GM12878 (cell line): ENCODE measurements around the gene DEPDC1. TPM values are rescaled to one million over a fixed set of nuclear protein-coding genes. Genes with fewer than 3 reads are reported as not detected.
A peak's percentile ranks its signal among the peaks of the same experiment; 100 is the strongest.

ENCODE experiments used
- ATAC-seq: fragments of 200-7000 bp; cut with Tn5 transposase; 3 replicates; pipeline ENCODE4 v1.9.1; 2020; ENCODE audit warnings: mild to moderate bottlenecking, moderate library complexity
- BruUV-seq: library from RNA; stranded (reverse); fragments of 400-500 nt; replicated peaks from 2 replicates; lab custom pipeline; 2021; lab: Mats Ljungman, UMichigan
- CTCF ChIA-PET: fragments of 300-600 bp; sonication (Branson Sonifier 250); formaldehyde crosslinking; extraction: SDS; loops from one replicate; lab custom pipeline; 2021; ENCODE audit warnings: inconsistent platforms; lab: Yijun Ruan, JAX
- POLR2A ChIA-PET: fragments of 350-600 bp; formaldehyde crosslinking; extraction: SDS; loops from one replicate; lab custom pipeline; 2021; ENCODE audit warnings: inconsistent platforms; lab: Charles Lee
- RAD21 ChIA-PET: fragments of 300-600 bp; sonication (Branson Sonifier 250); formaldehyde crosslinking; loops from one replicate; lab custom pipeline; 2023; ENCODE audit warnings: antibody characterized with exemption; ENCODE audit not compliant: unreplicated experiment; lab: Charles Lee
- SMC1A ChIA-PET: fragments of 300-600 bp; sonication (Branson Sonifier 250); formaldehyde crosslinking; loops from one replicate; lab custom pipeline; 2023; ENCODE audit not compliant: unreplicated experiment, uncharacterized antibody; lab: Charles Lee
- DNase-seq: peaks from one replicate; pipeline ENCODE4 v3.0.0-alpha.2; 2011; ENCODE audit warnings: low read depth, low spot score
- FAIRE-seq: peaks from 3 replicates; lab custom pipeline; 2011; peaks lifted over from hg19 to GRCh38; lab: Jason Lieb, UNC
- H2AFZ ChIP-seq: 2 replicates; pipeline ENCODE4 v1.6.0; 2011; ENCODE audit warnings: low read depth, low read length, control low read depth; ENCODE audit not compliant: control insufficient read depth
- H3K27ac ChIP-seq: 2 replicates; pipeline ENCODE4 v1.5.1; 2011; ENCODE audit warnings: control low read depth; ENCODE audit not compliant: control insufficient read depth, insufficient read depth
- H3K27me3 ChIP-seq, 2 experiments: replicated peaks in 1 of 2; 2 replicates each; pipeline versions ENCODE4 v1.6.0 to v1.6.1; 2011; ENCODE audit warnings: low read length in 1 of 2; ENCODE audit not compliant: control insufficient read depth in 2 of 2, insufficient read depth in 2 of 2
- H3K36me3 ChIP-seq, 2 experiments: 2 replicates each; pipeline ENCODE4 v1.5.1; 2011; ENCODE audit warnings: low read length in 1 of 2; ENCODE audit not compliant: control insufficient read depth in 2 of 2, insufficient read depth in 2 of 2
- H3K4me1 ChIP-seq: 2 replicates; pipeline ENCODE4 v1.6.1; 2011; ENCODE audit warnings: mild to moderate bottlenecking, low read length, moderate library complexity, mixed read lengths; ENCODE audit not compliant: control insufficient read depth, insufficient read depth
- H3K4me2 ChIP-seq: 2 replicates; pipeline ENCODE4 v1.6.0; 2011; ENCODE audit warnings: control low read depth; ENCODE audit not compliant: control insufficient read depth, insufficient read depth
- H3K4me3 ChIP-seq: fragments of 200-600 bp; sonication (generic); 2 replicates; pipeline ENCODE4 v1.5.1; 2016
- H3K79me2 ChIP-seq: 2 replicates; pipeline ENCODE4 v1.6.0; 2011; ENCODE audit warnings: low read length; ENCODE audit not compliant: control insufficient read depth, insufficient read depth
- H3K9ac ChIP-seq: 2 replicates; pipeline ENCODE4 v1.8.0; 2011; ENCODE audit warnings: low read length, control low read depth, mixed read lengths; ENCODE audit not compliant: control insufficient read depth, insufficient read depth
- H3K9me3 ChIP-seq: replicated peaks from 3 replicates; pipeline ENCODE4 v1.5.1; 2011; ENCODE audit warnings: mild to moderate bottlenecking, low read length; ENCODE audit not compliant: control insufficient read depth, insufficient read depth
- H4K20me1 ChIP-seq: 2 replicates; pipeline ENCODE4 v1.6.0; 2011; ENCODE audit not compliant: control insufficient read depth, insufficient read depth
- CREM ChIP-seq: IDR thresholded peaks from 2 replicates; pipeline ENCODE4 v1.6.1; 2014; ENCODE audit warnings: antibody characterized with exemption, low read depth
- KDM1A ChIP-seq: fragments of 200-600 bp; sonication (generic); IDR thresholded peaks from 2 replicates; pipeline ENCODE4 v1.6.1; 2016; ENCODE audit warnings: borderline replicate concordance
- POLR2AphosphoS5 ChIP-seq: IDR thresholded peaks from 2 replicates; pipeline ENCODE4 v1.6.1; 2011; ENCODE audit warnings: mild to moderate bottlenecking, low read length, inconsistent platforms
- RBBP5 ChIP-seq: fragments of 200-600 bp; sonication (generic); conservative IDR thresholded peaks from 2 replicates; pipeline ENCODE4 v1.6.1; 2016
- RUNX3 ChIP-seq: IDR thresholded peaks from 2 replicates; pipeline ENCODE4 v1.6.1; 2012; ENCODE audit warnings: low read length, inconsistent platforms
- SP1 ChIP-seq: IDR thresholded peaks from one replicate; pipeline ENCODE4 v1.6.1; 2011; ENCODE audit warnings: low read depth, low read length
- ZNF207 ChIP-seq: fragments of 450-650 bp; IDR thresholded peaks from 2 replicates; pipeline ENCODE4 v1.6.1; 2014; ENCODE audit warnings: antibody characterized with exemption, mild to moderate bottlenecking, borderline replicate concordance
- WGBS: methylation state at CpG from one replicate; pipeline ENCODE4 v1.1.6; 2016; ENCODE audit warnings: low lambda C conversion rate; ENCODE audit not compliant: insufficient replicate concordance, insufficient coverage; ENCODE audit errors: missing lambda C conversion rate; 5-methylcytosine and 5-hydroxymethylcytosine counted together
- in situ Hi-C: fragments of 300-500 bp; cut with MboI; formaldehyde crosslinking; loops from 9 replicates; pipeline ENCODE4 v1.14.3; 2018; ENCODE audit warnings: mixed read lengths
- intact Hi-C: fragments of 100-400 bp; cut with micrococcal nuclease; formaldehyde crosslinking; loops from one replicate; pipeline ENCODE4 v1.14.2; 2022; ENCODE audit not compliant: unreplicated experiment
- polyA plus RNA-seq, 11 experiments: library from polyadenylated mRNA; depleted of rRNA in 4 of 11; unstranded in 6 of 11; stranded (reverse) in 5 of 11; fragments of >200 nt; fragmentation: Nextera tagmentation in 4 of 11; fragmentation: Illumina TruSeq in 1 of 11; extraction: Ambion mirVana in 4 of 11; extraction: Trizol in 1 of 11; gene quantifications; 1 replicate in 1 of 11; 2 replicates in 10 of 11; pipeline versions ENCODE4 v1.2.1 to v1.2.3, GENCODE V29; 2011 to 2016; ENCODE audit warnings: inconsistent platforms in 2 of 11, missing spikeins in 2 of 11, low read depth in 1 of 11
- total RNA-seq, 4 experiments: library from RNA; depleted of rRNA in 3 of 4; stranded (reverse); fragments of >200 nt in 3 of 4; fragmentation: Illumina TruSeq in 1 of 4; extraction: Trizol in 1 of 4; gene quantifications; 2 replicates each; pipeline versions ENCODE4 v1.2.1 to v1.2.3, GENCODE V29; 2013 to 2021
- TF ChIP-seq, protein P1 (sequence below): fragments of 450-650 bp; IDR thresholded peaks from 2 replicates; pipeline ENCODE4 v1.6.1; 2017; ENCODE audit warnings: mild to moderate bottlenecking, moderate library complexity
- TF ChIP-seq, protein P2 (sequence below): IDR thresholded peaks from 2 replicates; pipeline ENCODE4 v1.6.1; 2011; ENCODE audit warnings: mild to moderate bottlenecking, low read depth, low read length, moderate library complexity; ENCODE audit not compliant: insufficient replicate concordance

Gene DEPDC1
- total and polyA plus RNA-seq, 10 of the 15 experiments (the other 5 are each of a cell fraction or from before 2014, with no cell fraction given): 6.9 to 36.5 (median 17.6) TPM

- Histone ChIP-seq H3K9me3 (no peaks in the 10 kb centered on the region), H3K36me3 (no peaks in the 10 kb centered on the region), H3K27me3 (no peaks in the 10 kb centered on the region), H3K79me2 (peaks cover 21% of the 10 kb centered on the region), H3K4me1 (no peaks in the 10 kb centered on the region; the same call in 1 of the 2 replicates), H3K9ac (peak overlapping the region; percentile 84), H4K20me1 (no peaks in the 10 kb centered on the region), H3K27ac (peak overlapping the region; percentile 87), H2AFZ (peak overlapping the region; percentile 95), H3K4me2 (peak overlapping the region; percentile 79), H3K4me3 (peak overlapping the region; percentile 82)
- FAIRE-seq: peak; percentile 27
- intact Hi-C loops (no loop called here), in situ Hi-C loops (no loop called here)
- POLR2A ChIA-PET: interaction anchor here (1.1 to 1.9 kb wide), 3 partner anchors 8 to 12 kb away, joined by 3 to 6 read pairs (median 3); no protein-coding TSS in a partner anchor
- TF ChIP-seq SP1 (no peak), RUNX3 (0 out of 2 replicates have a peak, but pooled peaks have one; percentile 12)
- ATAC-seq: peak; percentile 45
- RAD21 ChIA-PET: interaction anchor here (1.1 kb wide), 1 partner anchor 103 kb away, joined by 3 read pairs; no protein-coding TSS in a partner anchor
- 4% methylated on average over 21 of the region's 21 CpGs for WGBS
- SMC1A ChIA-PET: interaction anchor here (2.3 to 3.2 kb wide), 2 partner anchors 8 to 11 kb away, joined by 11 to 17 read pairs; no protein-coding TSS in a partner anchor
- no peak for DNase-seq
- CTCF ChIA-PET: interaction anchor here (0.9 to 1.9 kb wide), 2 partner anchors 8 to 17 kb away, joined by 4 to 9 read pairs; no protein-coding TSS in a partner anchor
- BruUV-seq: no TSS peak
These were observed 758 bp downstream of the DEPDC1 start for GRCh38 chr1:68495968-68496679.

DNA sequence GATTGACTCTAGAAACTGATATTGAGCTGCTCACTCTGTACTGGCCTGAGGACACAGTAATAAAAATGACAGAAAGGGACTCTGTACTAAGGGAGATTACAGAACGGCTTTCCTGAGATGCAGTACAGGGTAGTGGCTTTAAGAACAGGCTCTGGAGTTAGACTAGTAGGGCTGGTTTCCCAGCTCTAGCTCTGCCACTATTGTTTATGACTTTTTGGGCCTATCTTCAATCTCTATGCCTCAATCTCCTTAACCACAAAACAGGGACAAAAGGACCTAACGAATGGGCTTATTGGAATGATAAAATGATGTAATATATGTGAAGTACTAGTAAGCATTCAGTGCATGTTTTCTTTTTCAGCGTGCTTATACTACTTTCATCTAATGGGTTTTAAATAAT lies 1.4 kb downstream of the DEPDC1 start:
- peak; percentile 17 for ATAC-seq
- FAIRE-seq: no peak
- no peak for DNase-seq
- intact Hi-C loops: no loop called here
- Histone ChIP-seq H3K4me3 (peak overlapping the region; percentile 82), H4K20me1 (no peaks in the 10 kb centered on the region), H3K4me2 (peak overlapping the region; percentile 79), H3K36me3 (no peaks in the 10 kb centered on the region), H3K79me2 (peaks cover 24% of the 10 kb centered on the region), H3K27me3 (no peaks in the 10 kb centered on the region), H3K27ac (no peak overlapping the region; the same call in 1 of the 2 replicates), H3K9me3 (no peaks in the 10 kb centered on the region), H3K4me1 (no peaks in the 10 kb centered on the region; the same call in 1 of the 2 replicates), H3K9ac (peak overlapping the region; percentile 84; the same call in 1 of the 2 replicates), H2AFZ (peak overlapping the region; percentile 95)
- in situ Hi-C loops: no loop called here
- CTCF ChIA-PET: interaction anchor here (1.9 kb wide), 1 partner anchor 16 kb away, joined by 9 read pairs; no protein-coding TSS in a partner anchor
- RAD21 ChIA-PET: interaction anchor here (1.1 kb wide), 1 partner anchor 103 kb away, joined by 3 read pairs; no protein-coding TSS in a partner anchor
- 2% methylated on average over 3 of the region's 3 CpGs for WGBS
- SMC1A ChIA-PET: interaction anchor here (0.8 to 3.2 kb wide), 4 partner anchors 7 to 96 kb away, joined by 3 to 17 read pairs (median 8); no protein-coding TSS in a partner anchor
- POLR2A ChIA-PET: interaction anchor here (1.1 to 1.5 kb wide), 2 partner anchors 10 to 12 kb away, joined by 3 read pairs; no protein-coding TSS in a partner anchor
- no TSS peak for BruUV-seq
- TF ChIP-seq RBBP5: no peak
- TF ChIP-seq, protein P1, sequence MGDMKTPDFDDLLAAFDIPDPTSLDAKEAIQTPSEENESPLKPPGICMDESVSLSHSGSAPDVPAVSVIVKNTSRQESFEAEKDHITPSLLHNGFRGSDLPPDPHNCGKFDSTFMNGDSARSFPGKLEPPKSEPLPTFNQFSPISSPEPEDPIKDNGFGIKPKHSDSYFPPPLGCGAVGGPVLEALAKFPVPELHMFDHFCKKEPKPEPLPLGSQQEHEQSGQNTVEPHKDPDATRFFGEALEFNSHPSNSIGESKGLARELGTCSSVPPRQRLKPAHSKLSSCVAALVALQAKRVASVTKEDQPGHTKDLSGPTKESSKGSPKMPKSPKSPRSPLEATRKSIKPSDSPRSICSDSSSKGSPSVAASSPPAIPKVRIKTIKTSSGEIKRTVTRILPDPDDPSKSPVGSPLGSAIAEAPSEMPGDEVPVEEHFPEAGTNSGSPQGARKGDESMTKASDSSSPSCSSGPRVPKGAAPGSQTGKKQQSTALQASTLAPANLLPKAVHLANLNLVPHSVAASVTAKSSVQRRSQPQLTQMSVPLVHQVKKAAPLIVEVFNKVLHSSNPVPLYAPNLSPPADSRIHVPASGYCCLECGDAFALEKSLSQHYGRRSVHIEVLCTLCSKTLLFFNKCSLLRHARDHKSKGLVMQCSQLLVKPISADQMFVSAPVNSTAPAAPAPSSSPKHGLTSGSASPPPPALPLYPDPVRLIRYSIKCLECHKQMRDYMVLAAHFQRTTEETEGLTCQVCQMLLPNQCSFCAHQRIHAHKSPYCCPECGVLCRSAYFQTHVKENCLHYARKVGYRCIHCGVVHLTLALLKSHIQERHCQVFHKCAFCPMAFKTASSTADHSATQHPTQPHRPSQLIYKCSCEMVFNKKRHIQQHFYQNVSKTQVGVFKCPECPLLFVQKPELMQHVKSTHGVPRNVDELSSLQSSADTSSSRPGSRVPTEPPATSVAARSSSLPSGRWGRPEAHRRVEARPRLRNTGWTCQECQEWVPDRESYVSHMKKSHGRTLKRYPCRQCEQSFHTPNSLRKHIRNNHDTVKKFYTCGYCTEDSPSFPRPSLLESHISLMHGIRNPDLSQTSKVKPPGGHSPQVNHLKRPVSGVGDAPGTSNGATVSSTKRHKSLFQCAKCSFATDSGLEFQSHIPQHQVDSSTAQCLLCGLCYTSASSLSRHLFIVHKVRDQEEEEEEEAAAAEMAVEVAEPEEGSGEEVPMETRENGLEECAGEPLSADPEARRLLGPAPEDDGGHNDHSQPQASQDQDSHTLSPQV: no peak
- no peak for TF ChIP-seq CREM
- TF ChIP-seq ZNF207: no peak
- no peak for TF ChIP-seq RUNX3
- TF ChIP-seq KDM1A: no peak
- TF ChIP-seq, protein P2, sequence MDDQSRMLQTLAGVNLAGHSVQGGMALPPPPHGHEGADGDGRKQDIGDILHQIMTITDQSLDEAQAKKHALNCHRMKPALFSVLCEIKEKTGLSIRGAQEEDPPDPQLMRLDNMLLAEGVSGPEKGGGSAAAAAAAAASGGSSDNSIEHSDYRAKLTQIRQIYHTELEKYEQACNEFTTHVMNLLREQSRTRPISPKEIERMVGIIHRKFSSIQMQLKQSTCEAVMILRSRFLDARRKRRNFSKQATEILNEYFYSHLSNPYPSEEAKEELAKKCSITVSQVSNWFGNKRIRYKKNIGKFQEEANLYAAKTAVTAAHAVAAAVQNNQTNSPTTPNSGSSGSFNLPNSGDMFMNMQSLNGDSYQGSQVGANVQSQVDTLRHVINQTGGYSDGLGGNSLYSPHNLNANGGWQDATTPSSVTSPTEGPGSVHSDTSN: no peak
- TF ChIP-seq POLR2AphosphoS5: no peak
